Esophagus muscularis mucosa (tissue), 4 donors: ENCODE data around the gene ARF3.

ENCODE experiments used
- CTCF ChIP-seq, 3 experiments: fragments of 200-600 bp in 2 of 3; fragments of 450-650 bp in 1 of 3; sonication (generic) in 2 of 3; IDR thresholded peaks; one replicate each; pipeline ENCODE4 v1.5.1; 2017 to 2019; ENCODE audit warnings: antibody characterized with exemption in 3 of 3, mild to moderate bottlenecking in 2 of 3, moderate library complexity in 1 of 3
- EP300 ChIP-seq: sonication (generic); formaldehyde crosslinking; IDR thresholded peaks from one replicate; pipeline ENCODE4 v1.6.1; 2017; ENCODE audit warnings: antibody characterized with exemption
- POLR2A ChIP-seq: fragments of 450-650 bp; IDR thresholded peaks from one replicate; pipeline ENCODE4 v1.6.1; 2017; ENCODE audit warnings: antibody characterized with exemption, moderate library complexity, mild to moderate bottlenecking, low read depth
- POLR2AphosphoS5 ChIP-seq, 2 donors: sonication (generic); formaldehyde crosslinking; IDR thresholded peaks; one replicate each; pipeline ENCODE4 v1.6.1; 2017; ENCODE audit warnings: antibody characterized with exemption in 2 of 2

GRCh38 chr12:48925304-48926011, 31.8 kb downstream of the ARF3 start, which contains the start of gene FKBP11:
- TF ChIP-seq CTCF (IDR thresholded peaks at IDR 0.05) (no peak), POLR2A (no peak), POLR2AphosphoS5 (IDR thresholded peaks at IDR 0.05) (peak; percentile 37 to 74), EP300 (no peak)
